NT2/D1 (cell line): ENCODE measurements around the gene GPC6.

Experiments used
- DNase-seq: peaks from one replicate; pipeline ENCODE4 v3.0.0-alpha.2; 2011; ENCODE audit warnings: low read depth, low spot score
- H3K27me3 ChIP-seq: 2 replicates; pipeline ENCODE4 v1.6.0; 2011; ENCODE audit warnings: mild to moderate bottlenecking; ENCODE audit not compliant: insufficient read length, insufficient read depth
- H3K36me3 ChIP-seq: 2 replicates; pipeline ENCODE4 v1.6.1; 2011; ENCODE audit warnings: mild to moderate bottlenecking, low read length, mixed read lengths; ENCODE audit not compliant: insufficient read depth, insufficient read length
- H3K4me1 ChIP-seq: 2 replicates; pipeline ENCODE4 v1.5.1; 2011; ENCODE audit not compliant: insufficient read depth, insufficient read length
- H3K4me3 ChIP-seq: 2 replicates; pipeline ENCODE4 v1.5.1; 2011; ENCODE audit warnings: low read depth; ENCODE audit not compliant: insufficient read length
- H3K9ac ChIP-seq: 2 replicates; pipeline ENCODE4 v1.6.0; 2011; ENCODE audit warnings: low read depth; ENCODE audit not compliant: insufficient read length
- H3K9me3 ChIP-seq: 2 replicates; pipeline ENCODE4 v1.5.1; 2011; ENCODE audit warnings: mild to moderate bottlenecking, low read length; ENCODE audit not compliant: insufficient read depth
- SUZ12 ChIP-seq: IDR thresholded peaks from 2 replicates; pipeline ENCODE4 v1.6.1; 2011; ENCODE audit not compliant: insufficient read length, insufficient read depth; ENCODE audit errors: extremely low read depth
- YY1 ChIP-seq: IDR thresholded peaks from 2 replicates; pipeline ENCODE4 v1.6.1; 2011; ENCODE audit not compliant: insufficient read length, insufficient read depth
- ZNF274 ChIP-seq: IDR thresholded peaks from 2 replicates; pipeline ENCODE4 v1.6.1; 2011; ENCODE audit warnings: mild to moderate bottlenecking, low read depth, low read length

The GPC6 gene

GRCh38 chr13:94138831-94139230 is 912.2 kb downstream of the GPC6 start:
- Histone ChIP-seq H3K36me3 (no peaks in the 10 kb centered on the region), H3K9me3 (no peaks in the 10 kb centered on the region), H3K27me3 (peaks cover 42% of the 10 kb centered on the region), H3K9ac (no peak overlapping the region), H3K4me1 (peaks cover 2% of the 10 kb centered on the region), H3K4me3 (no peak overlapping the region)
- TF ChIP-seq SUZ12 (no peak), ZNF274 (no peak), YY1 (no peak)
- no peak for DNase-seq

GRCh38 chr13:94139393-94139995 is 912.9 kb downstream of the GPC6 start:
- H3K9ac ChIP-seq = no peak overlapping the region
- no peaks in the 10 kb centered on the region for H3K36me3 ChIP-seq
- H3K4me3 ChIP-seq = no peak overlapping the region
- H3K9me3 ChIP-seq = no peaks in the 10 kb centered on the region
- TF ChIP-seq SUZ12 (no peak), ZNF274 (no peak), YY1 (no peak)
- H3K27me3 ChIP-seq = peaks cover 46% of the 10 kb centered on the region
- DNase-seq = no peak
- peaks cover 2% of the 10 kb centered on the region for H3K4me1 ChIP-seq

GRCh38 chr13:94140027-94140426 is 913.4 kb downstream of the GPC6 start:
- Histone ChIP-seq H3K27me3 (peaks cover 49% of the 10 kb centered on the region), H3K4me3 (no peak overlapping the region)
- DNase-seq = peak; percentile 16

GRCh38 chr13:94140511-94140910 is 913.9 kb downstream of the GPC6 start:
- TF ChIP-seq ZNF274 = no peak
- no peak for TF ChIP-seq YY1
- TF ChIP-seq SUZ12 = no peak
- H3K27me3 ChIP-seq = peaks cover 53% of the 10 kb centered on the region

More at GRCh38 chr13:94140027-94140426, 913.4 kb downstream of the GPC6 start:
- H3K4me1 ChIP-seq = peaks cover 2% of the 10 kb centered on the region
- H3K9me3 ChIP-seq = no peaks in the 10 kb centered on the region
- no peak overlapping the region for H3K9ac ChIP-seq
- TF ChIP-seq SUZ12 (no peak), YY1 (no peak), ZNF274 (no peak)
- no peaks in the 10 kb centered on the region for H3K36me3 ChIP-seq

GRCh38 chr13:94143624-94144350 is 917.2 kb downstream of the GPC6 start:
- no peaks in the 10 kb centered on the region for H3K36me3 ChIP-seq
- peaks cover 68% of the 10 kb centered on the region for H3K27me3 ChIP-seq
- no peak for TF ChIP-seq YY1
- TF ChIP-seq SUZ12 = no peak
- no peak for TF ChIP-seq ZNF274
- no peaks in the 10 kb centered on the region for H3K9me3 ChIP-seq
- H3K4me3 ChIP-seq = no peak overlapping the region
- peaks cover 2% of the 10 kb centered on the region for H3K4me1 ChIP-seq
- H3K9ac ChIP-seq = no peak overlapping the region
- DNase-seq = peak; percentile 74

More at GRCh38 chr13:94140511-94140910, 913.9 kb downstream of the GPC6 start:
- Histone ChIP-seq H3K4me3 (no peak overlapping the region), H3K4me1 (peaks cover 2% of the 10 kb centered on the region), H3K36me3 (no peaks in the 10 kb centered on the region), H3K9me3 (no peaks in the 10 kb centered on the region), H3K9ac (no peak overlapping the region)
- no peak for DNase-seq

GRCh38 chr13:94145966-94146365 is 919.4 kb downstream of the GPC6 start:
- peaks cover 74% of the 10 kb centered on the region for H3K27me3 ChIP-seq
- no peaks in the 10 kb centered on the region for H3K36me3 ChIP-seq
- TF ChIP-seq ZNF274 (no peak), SUZ12 (no peak), YY1 (no peak)
- no peak for DNase-seq
- H3K4me1 ChIP-seq = peaks cover 2% of the 10 kb centered on the region
- H3K4me3 ChIP-seq = no peak overlapping the region
- H3K9me3 ChIP-seq = no peaks in the 10 kb centered on the region
- no peak overlapping the region for H3K9ac ChIP-seq

- Histone ChIP-seq H3K4me1 (no peaks in the 10 kb centered on the region), H3K36me3 (no peaks in the 10 kb centered on the region), H3K9me3 (no peaks in the 10 kb centered on the region), H3K9ac (no peak overlapping the region), H3K4me3 (no peak overlapping the region), H3K27me3 (peaks cover 15% of the 10 kb centered on the region)
- no peak for TF ChIP-seq YY1
- TF ChIP-seq ZNF274 = no peak
- no peak for TF ChIP-seq SUZ12
- no peak for DNase-seq
Measured at GRCh38 chr13:94153586-94153985, 927.0 kb downstream of the GPC6 start.

- no peaks in the 10 kb centered on the region for H3K9me3 ChIP-seq
- H3K4me3 ChIP-seq = no peak overlapping the region
- no peak overlapping the region for H3K9ac ChIP-seq
- DNase-seq = no peak
- TF ChIP-seq SUZ12 = no peak
- TF ChIP-seq YY1 = no peak
- TF ChIP-seq ZNF274 = no peak
- H3K27me3 ChIP-seq = peaks cover 11% of the 10 kb centered on the region
- H3K36me3 ChIP-seq = no peaks in the 10 kb centered on the region
- no peaks in the 10 kb centered on the region for H3K4me1 ChIP-seq
Measured at GRCh38 chr13:94154367-94154766, 927.8 kb downstream of the GPC6 start.
